ENCODE measurements around the gene RETREG2.

Gene RETREG2

DNA sequence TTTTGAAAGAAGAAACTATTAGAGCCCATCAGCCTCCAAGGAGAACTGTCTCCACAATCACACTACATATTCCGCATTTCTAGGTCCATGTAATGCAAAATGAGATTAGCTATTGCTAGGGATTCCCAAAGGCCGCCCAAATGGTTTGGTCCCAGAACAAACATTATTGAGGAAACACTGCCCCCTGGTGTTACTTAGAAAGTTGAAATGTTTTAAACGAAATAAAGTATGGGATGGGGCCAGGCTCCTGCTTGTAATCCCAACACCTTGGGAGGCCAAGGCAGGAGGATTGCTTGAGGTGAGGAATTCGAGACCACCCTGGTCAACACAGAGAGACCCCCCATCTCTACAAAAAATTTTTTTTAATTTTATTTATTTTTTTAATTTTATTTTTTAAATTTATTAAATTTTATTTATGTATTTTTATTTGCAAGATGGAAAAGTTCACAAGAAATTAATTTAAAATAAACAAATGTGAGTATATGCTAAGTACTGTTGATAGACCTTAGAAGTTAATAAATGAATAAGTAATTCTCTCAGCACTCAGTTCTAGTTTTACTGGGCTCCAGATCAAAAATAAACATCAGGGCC is 22.9 kb upstream of the RETREG2 start:
- DNase-seq (ENCODE audit: insufficient read length, low spot score) (no peak), FAIRE-seq (no peak)
- TF ChIP-seq SPI1 (IDR thresholded peaks at IDR 0.05; ENCODE audit: low read depth, low read length), result no peak
- TF ChIP-seq TAF1 (IDR thresholded peaks at IDR 0.05; ENCODE audit: low read depth, low read length), result no peak
- no peak for TF ChIP-seq POLR2A (IDR thresholded peaks at IDR 0.05; ENCODE audit: low read depth, low read length)
- no peak for TF ChIP-seq PAX5 (IDR thresholded peaks at IDR 0.05; ENCODE audit: insufficient read depth, low read length, severe bottlenecking)
- no peak for TF ChIP-seq POLR2AphosphoS5 (IDR thresholded peaks at IDR 0.05; ENCODE audit: low read depth, low read length)
- no peak for TF ChIP-seq POU2F2 (IDR thresholded peaks at IDR 0.05; ENCODE audit: low read depth, low read length)

DNA sequence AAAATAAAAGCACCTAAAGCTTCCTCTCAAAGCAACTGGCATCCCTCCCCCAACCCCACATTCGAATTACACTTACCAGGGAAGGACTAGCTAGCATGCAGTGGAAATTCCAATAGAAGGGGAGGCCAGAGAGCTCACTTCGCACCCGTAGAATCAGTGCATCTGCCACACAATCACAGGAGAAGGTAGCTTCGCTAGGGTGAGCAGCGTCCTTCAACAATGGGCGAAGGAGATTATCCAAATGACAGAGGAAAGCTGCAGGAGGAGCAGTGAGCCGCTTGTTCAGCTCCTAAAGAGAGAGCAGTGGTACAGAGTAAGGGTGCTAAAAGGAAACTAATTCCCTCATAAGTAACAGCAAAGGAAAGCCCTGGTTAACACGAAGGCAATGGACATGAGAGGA is 20.7 kb upstream of the RETREG2 start:
- no peak for FAIRE-seq
- TF ChIP-seq PAX5 (IDR thresholded peaks at IDR 0.05; ENCODE audit: insufficient read depth, low read length, severe bottlenecking) (no peak), POLR2AphosphoS5 (IDR thresholded peaks at IDR 0.05; ENCODE audit: low read depth, low read length) (no peak), POU2F2 (IDR thresholded peaks at IDR 0.05; ENCODE audit: low read depth, low read length) (no peak), SPI1 (IDR thresholded peaks at IDR 0.05; ENCODE audit: low read depth, low read length) (no peak), POLR2A (IDR thresholded peaks at IDR 0.05; ENCODE audit: low read depth, low read length) (no peak), TAF1 (IDR thresholded peaks at IDR 0.05; ENCODE audit: low read depth, low read length) (no peak)

DNA sequence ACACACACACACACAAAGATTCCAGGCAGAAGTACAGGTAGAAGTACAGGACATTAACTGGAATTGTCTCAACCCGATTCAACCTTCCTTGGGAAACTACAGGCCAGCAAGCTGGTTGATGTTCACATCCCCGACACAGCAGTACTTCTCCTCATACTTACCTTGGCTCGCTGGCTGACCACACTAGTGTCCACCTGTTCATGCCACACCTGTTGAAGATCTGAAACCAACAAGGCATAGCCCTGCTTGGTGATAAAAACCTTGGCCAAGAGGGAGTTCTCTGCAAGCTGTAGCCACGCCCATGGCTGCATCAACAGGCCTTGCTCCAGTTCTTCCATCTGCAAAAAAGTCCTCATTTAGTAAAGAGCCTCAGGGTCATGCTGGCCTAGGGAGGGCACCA is 20.1 kb upstream of the RETREG2 start:
- FAIRE-seq (no peak), DNase-seq (ENCODE audit: insufficient read length, low spot score) (no peak)
- TF ChIP-seq POU2F2 (IDR thresholded peaks at IDR 0.05; ENCODE audit: low read depth, low read length) (no peak), POLR2AphosphoS5 (IDR thresholded peaks at IDR 0.05; ENCODE audit: low read depth, low read length) (no peak)

More for the DNA sequence above, 20.7 kb upstream of the RETREG2 start:
- DNase-seq (ENCODE audit: insufficient read length, low spot score), result no peak

DNA sequence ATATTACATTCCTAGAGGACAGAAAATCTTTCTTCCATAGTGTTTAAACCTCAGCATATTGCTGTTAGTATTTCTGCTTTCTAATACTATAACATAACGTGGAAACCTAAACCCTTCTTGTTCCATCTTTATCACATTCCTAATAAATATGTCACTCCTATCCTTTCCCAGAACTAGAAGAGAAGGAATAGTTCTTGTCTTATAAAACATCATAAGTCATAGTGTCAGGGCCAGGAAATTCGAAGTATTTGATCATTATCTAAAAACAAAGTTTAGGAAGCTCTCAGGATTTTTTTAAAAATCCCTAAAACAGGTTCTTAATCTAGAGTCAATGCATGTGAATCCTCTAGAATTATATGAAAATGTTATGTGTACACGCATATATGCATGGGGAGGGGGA is 19.5 kb upstream of the RETREG2 start:
- DNase-seq (ENCODE audit: insufficient read length, low spot score), result no peak
- no peak for FAIRE-seq
- no peak for TF ChIP-seq POLR2A (IDR thresholded peaks at IDR 0.05; ENCODE audit: low read depth, low read length)
- no peak for TF ChIP-seq PAX5 (IDR thresholded peaks at IDR 0.05; ENCODE audit: insufficient read depth, low read length, severe bottlenecking)
- TF ChIP-seq POLR2AphosphoS5 (IDR thresholded peaks at IDR 0.05; ENCODE audit: low read depth, low read length), result no peak
- no peak for TF ChIP-seq TAF1 (IDR thresholded peaks at IDR 0.05; ENCODE audit: low read depth, low read length)
- no peak for TF ChIP-seq SPI1 (IDR thresholded peaks at IDR 0.05; ENCODE audit: low read depth, low read length)
- TF ChIP-seq POU2F2 (IDR thresholded peaks at IDR 0.05; ENCODE audit: low read depth, low read length), result no peak

DNA sequence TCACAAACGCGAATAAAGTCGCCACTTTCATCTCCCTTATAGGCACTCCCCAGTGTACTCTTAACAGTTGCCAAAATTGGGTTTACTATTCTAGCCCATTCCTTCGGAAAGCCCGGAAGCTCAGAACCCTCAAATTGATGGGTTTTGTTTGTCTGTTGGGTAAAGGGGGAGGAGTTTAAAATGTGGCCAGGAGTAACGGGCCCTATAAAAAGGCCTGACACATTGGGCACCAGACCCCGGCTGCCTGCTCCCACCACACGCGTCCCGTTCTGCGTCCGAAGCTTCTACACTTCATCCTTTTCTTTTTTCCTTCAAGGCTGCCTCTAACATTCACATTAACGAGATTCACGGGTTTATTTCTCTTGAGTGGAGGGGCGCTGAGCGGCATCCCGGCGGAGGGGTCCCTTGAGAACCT is 18.3 kb upstream of the RETREG2 start:
- DNase-seq (ENCODE audit: insufficient read length, low spot score), result no peak
- TF ChIP-seq PAX5 (IDR thresholded peaks at IDR 0.05; ENCODE audit: insufficient read depth, low read length, severe bottlenecking) (no peak), TAF1 (IDR thresholded peaks at IDR 0.05; ENCODE audit: low read depth, low read length) (no peak), POU2F2 (IDR thresholded peaks at IDR 0.05; ENCODE audit: low read depth, low read length) (no peak), POLR2AphosphoS5 (IDR thresholded peaks at IDR 0.05; ENCODE audit: low read depth, low read length) (no peak), SPI1 (IDR thresholded peaks at IDR 0.05; ENCODE audit: low read depth, low read length) (no peak), POLR2A (IDR thresholded peaks at IDR 0.05; ENCODE audit: low read depth, low read length) (no peak)
- no peak for FAIRE-seq

DNA sequence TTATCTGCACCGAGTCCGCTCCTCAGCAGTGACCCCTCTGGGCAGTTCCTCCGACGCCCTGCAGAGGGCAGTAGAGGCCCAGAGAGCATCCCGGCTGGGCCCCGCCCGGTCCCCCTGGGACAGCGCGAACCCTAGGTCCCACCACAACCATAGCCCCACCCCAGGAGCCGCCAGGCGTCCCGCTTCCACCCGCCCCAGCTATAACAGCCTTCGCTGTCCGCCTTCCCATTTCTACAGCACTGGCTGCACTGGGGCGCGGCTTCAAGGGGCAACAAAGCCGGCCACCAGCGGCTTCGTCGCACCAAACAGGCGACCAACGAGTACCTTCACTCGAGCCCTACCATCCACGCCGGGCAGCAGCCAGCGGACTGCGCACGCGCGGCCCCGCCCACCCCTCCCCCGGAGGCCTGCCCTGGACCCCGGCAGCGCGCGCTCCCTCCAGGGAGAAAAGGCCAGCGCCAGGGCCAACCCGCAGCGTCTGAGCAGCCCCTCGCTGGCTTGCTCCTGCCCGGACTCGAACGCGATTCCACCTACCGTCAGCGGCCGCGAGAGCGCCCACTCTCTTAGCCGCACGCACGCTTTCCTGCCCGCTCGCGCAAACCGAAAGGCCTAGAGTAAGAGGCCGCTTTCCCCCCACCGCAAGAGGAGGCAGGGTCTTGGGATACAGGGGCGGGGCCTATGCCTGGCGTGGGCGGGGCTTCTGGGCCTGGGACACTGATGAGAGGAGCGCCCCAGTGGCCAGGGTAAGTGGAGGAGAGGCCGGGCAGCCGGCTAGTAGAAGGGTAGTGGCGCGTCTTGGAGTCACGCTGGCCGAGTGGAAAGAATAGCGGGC is 17.7 kb upstream of the RETREG2 start, which contains the start of gene NHEJ1:
TSS of gene NHEJ1 (minus strand) at position 630 of the 832 bp plus-strand sequence. CDS start 2,453 bp downstream, outside the sequence.
- TF ChIP-seq POLR2A (IDR thresholded peaks at IDR 0.05; ENCODE audit: low read depth, low read length) (peak; percentile 76; the same call in 1 of the 2 replicates), TAF1 (IDR thresholded peaks at IDR 0.05; ENCODE audit: low read depth, low read length) (0 out of 2 replicates have a peak, but pooled peaks have one; percentile 45), POLR2AphosphoS5 (IDR thresholded peaks at IDR 0.05; ENCODE audit: low read depth, low read length) (peak; percentile 59; the same call in 1 of the 2 replicates), SPI1 (IDR thresholded peaks at IDR 0.05; ENCODE audit: low read depth, low read length) (no peak), PAX5 (IDR thresholded peaks at IDR 0.05; ENCODE audit: insufficient read depth, low read length, severe bottlenecking) (no peak), POU2F2 (IDR thresholded peaks at IDR 0.05; ENCODE audit: low read depth, low read length) (no peak)
- peak; percentile 95 for DNase-seq (ENCODE audit: insufficient read length, low spot score)
- peak; percentile 96 for FAIRE-seq

DNA sequence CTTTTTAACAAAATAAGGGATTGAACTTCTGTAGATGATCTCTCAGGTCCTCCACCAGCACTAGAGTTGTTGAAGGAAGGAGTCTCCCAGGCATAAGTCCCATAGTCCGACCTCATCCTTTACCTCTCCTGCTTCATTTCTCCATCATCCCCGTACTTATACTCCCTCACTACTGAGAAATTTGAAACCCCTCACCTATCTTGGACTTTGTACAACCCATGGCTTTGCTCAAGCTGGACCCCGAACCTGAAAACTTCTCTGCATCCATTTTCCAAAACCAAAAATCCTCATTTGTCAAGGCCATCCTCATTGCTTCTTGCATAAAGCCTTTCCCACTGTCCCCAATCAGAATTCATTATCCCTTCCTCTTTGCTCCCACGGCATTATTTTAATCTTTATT is 17.0 kb upstream of the RETREG2 start:
- DNase-seq (ENCODE audit: insufficient read length, low spot score) (no peak), FAIRE-seq (no peak)
- TF ChIP-seq POU2F2 (IDR thresholded peaks at IDR 0.05; ENCODE audit: low read depth, low read length) (no peak), POLR2A (IDR thresholded peaks at IDR 0.05; ENCODE audit: low read depth, low read length) (no peak), POLR2AphosphoS5 (IDR thresholded peaks at IDR 0.05; ENCODE audit: low read depth, low read length) (no peak)

DNA sequence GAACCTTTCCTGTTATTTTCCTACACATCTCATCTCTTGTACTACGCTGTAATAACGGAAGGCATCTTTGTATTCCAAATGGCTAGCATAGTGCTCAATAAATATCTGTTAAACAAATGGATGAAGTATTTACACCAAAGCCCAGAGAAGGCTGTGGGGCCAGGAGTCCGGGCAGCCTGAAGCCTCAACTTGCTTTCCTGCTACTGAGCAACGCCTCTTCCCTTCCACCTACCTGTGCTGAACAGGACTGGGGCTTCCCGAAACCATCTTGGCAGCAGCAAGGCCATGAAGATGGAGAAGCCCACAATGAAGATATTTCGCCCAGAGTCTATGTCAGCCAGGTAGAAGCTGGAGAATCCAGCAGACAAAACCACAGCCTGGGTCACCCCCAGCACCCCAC is 14.9 kb upstream of the RETREG2 start:
- no peak for FAIRE-seq
- TF ChIP-seq TAF1 (IDR thresholded peaks at IDR 0.05; ENCODE audit: low read depth, low read length) (no peak), POU2F2 (IDR thresholded peaks at IDR 0.05; ENCODE audit: low read depth, low read length) (no peak), SPI1 (IDR thresholded peaks at IDR 0.05; ENCODE audit: low read depth, low read length) (no peak), POLR2A (IDR thresholded peaks at IDR 0.05; ENCODE audit: low read depth, low read length) (no peak), POLR2AphosphoS5 (IDR thresholded peaks at IDR 0.05; ENCODE audit: low read depth, low read length) (no peak), PAX5 (IDR thresholded peaks at IDR 0.05; ENCODE audit: insufficient read depth, low read length, severe bottlenecking) (no peak)
- DNase-seq (ENCODE audit: insufficient read length, low spot score), result no peak

DNA sequence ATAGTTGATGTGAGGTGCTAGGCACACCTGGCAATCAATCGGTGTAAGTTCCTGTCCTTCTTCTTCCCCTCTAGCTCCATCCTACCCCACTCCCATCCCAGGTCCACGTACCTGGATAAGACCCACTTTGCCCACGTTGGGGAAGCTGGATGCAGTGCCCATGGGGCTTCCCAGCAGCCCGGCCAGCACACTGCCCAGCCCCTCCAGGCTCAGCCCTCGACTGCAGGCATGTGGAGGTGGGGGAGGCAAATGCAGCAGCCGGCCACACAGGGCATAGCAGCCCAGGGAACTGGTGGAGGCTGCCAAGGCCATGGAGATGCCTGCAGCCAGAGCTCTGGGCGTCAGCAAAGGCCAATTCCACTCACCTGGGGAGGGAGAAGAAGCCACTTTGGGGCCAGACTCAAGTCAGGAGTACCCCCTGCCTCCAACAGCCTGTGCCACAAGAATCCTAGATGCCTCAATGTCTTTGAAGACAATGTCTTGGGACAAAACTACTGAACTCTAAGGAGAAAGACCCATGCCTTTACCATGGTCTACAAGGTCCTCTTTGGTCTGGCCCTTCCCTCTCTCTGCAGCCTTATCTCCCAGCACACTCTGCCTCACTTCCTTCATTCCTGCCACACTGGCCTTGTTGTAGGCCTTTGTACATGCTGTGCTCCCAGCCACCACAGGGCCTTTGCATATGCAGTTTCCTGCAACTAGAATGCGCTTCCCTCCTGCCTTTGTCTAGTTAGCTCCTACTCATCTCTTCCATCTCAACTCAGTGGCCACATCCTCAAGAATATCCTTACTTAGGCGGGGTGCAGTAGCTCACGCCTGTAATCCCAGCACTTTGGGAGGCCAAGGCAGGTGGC is 12.8 kb upstream of the RETREG2 start:
- no peak for FAIRE-seq
- TF ChIP-seq POU2F2 (IDR thresholded peaks at IDR 0.05; ENCODE audit: low read depth, low read length), result no peak
- TF ChIP-seq PAX5 (IDR thresholded peaks at IDR 0.05; ENCODE audit: insufficient read depth, low read length, severe bottlenecking), result no peak
- no peak for TF ChIP-seq POLR2AphosphoS5 (IDR thresholded peaks at IDR 0.05; ENCODE audit: low read depth, low read length)
- no peak for TF ChIP-seq TAF1 (IDR thresholded peaks at IDR 0.05; ENCODE audit: low read depth, low read length)
- no peak for TF ChIP-seq POLR2A (IDR thresholded peaks at IDR 0.05; ENCODE audit: low read depth, low read length)
- no peak for TF ChIP-seq SPI1 (IDR thresholded peaks at IDR 0.05; ENCODE audit: low read depth, low read length)
- no peak for DNase-seq (ENCODE audit: insufficient read length, low spot score)
